ENCODE results near the gene GRM4.
A peak's percentile ranks its signal among the peaks of the same experiment; 100 is the strongest.

Gene GRM4

GRCh38 chr6:34149831-34150400 is 4.0 kb upstream of the GRM4 start:
- DNase-seq (ENCODE audit: low read depth) = no peak
- TF ChIP-seq CTCF (IDR thresholded peaks at IDR 0.05; ENCODE audit: low read depth, low read length, missing control alignments) = no peak

GRCh38 chr6:34149452-34149810 is 3.5 kb upstream of the GRM4 start:
- no peak for DNase-seq (ENCODE audit: low read depth)
- TF ChIP-seq CTCF (IDR thresholded peaks at IDR 0.05; ENCODE audit: low read depth, low read length, missing control alignments) = no peak
- H3K4me3 ChIP-seq (ENCODE audit: low read depth, low read length) = no peak overlapping the region

More at GRCh38 chr6:34149831-34150400, 4.0 kb upstream of the GRM4 start:
- no peak overlapping the region for H3K4me3 ChIP-seq (ENCODE audit: low read depth, low read length)

- TF ChIP-seq CTCF (IDR thresholded peaks at IDR 0.05; ENCODE audit: low read depth, low read length, missing control alignments) = no peak
- no peak for DNase-seq (ENCODE audit: low read depth)
- H3K4me3 ChIP-seq (ENCODE audit: low read depth, low read length) = no peak overlapping the region
Measured at GRCh38 chr6:34148631-34149451, 3.0 kb upstream of the GRM4 start.

DNA sequence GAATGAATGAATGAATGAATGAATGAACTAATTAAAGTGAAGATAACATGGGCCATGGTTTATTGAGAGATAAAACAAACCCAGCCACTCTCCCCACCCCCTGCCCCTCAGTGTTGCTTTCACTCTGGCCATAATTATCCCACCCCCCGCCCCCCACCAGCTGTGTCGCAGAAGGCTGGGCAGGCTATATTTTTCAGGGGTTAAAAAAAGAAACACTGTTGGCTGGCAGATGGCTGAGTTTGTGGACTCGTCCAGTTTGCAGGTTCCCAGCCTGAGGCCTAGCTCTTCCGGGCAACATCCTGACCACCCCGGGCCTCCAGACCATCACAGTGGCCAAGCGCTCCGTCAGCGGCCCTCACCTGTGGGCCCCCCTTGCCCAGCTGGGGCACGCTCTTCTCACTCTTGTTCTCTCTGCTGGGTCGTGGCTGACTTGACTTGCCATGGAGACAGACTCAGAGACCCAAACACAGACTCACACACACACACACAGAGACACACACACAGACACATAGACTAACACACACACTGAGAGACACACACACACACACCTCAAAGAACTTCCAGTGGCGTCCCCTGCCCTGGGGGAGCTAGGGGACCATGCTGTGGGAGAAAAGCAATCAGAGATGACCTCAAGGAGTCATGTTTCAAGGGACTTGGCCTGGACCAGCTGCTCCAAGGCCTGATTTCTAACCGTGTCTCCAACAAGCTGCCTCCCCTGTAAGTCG is 2.2 kb upstream of the GRM4 start:
- no peak for DNase-seq (ENCODE audit: low read depth)
- no peak overlapping the region for H3K4me3 ChIP-seq (ENCODE audit: low read depth, low read length)
- TF ChIP-seq CTCF (IDR thresholded peaks at IDR 0.05; ENCODE audit: low read depth, low read length, missing control alignments) = no peak

- DNase-seq (ENCODE audit: low read depth) = no peak
- no peak for TF ChIP-seq CTCF (IDR thresholded peaks at IDR 0.05; ENCODE audit: low read depth, low read length, missing control alignments)
- H3K4me3 ChIP-seq (ENCODE audit: low read depth, low read length) = no peak overlapping the region
Measured at GRCh38 chr6:34146801-34147592, 1.1 kb upstream of the GRM4 start.

GRCh38 chr6:34145161-34146020 is 496 bp downstream of the GRM4 start:
- no peak for DNase-seq (ENCODE audit: low read depth)
- TF ChIP-seq CTCF (IDR thresholded peaks at IDR 0.05; ENCODE audit: low read depth, low read length, missing control alignments) = no peak

More at GRCh38 chr6:34145161-34146020, 496 bp downstream of the GRM4 start:
- H3K4me3 ChIP-seq (ENCODE audit: low read depth, low read length) = peak overlapping the region; percentile 16; the same call in 1 of the 2 replicates
